ENCODE measurements around the gene ZNF362. TPM values are rescaled to one million over a fixed set of nuclear protein-coding genes. Genes with fewer than 3 reads are reported as not detected.

The ZNF362 gene
- total RNA-seq, 4 donors from 2014 or later = 3.6 to 18.9 (median 13.7) TPM

DNA sequence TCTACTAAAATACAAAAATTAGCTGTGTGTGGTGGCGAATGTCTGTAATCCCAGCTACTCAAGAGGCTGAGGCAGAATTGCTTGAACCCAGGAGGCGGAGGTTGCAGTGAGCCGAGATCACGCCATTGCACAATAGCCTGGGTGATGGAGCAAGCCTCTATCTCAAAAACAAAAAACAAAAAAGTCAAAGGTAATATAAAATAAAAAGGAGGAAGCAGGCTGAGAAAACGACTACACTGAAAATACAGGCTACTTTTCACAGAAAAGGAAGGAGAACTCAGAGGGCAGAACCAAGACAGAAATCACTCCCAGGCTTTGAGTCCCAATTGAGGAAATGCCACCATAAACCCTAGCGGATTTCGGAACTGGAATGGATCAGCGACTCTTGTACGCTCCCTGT, 70.5 kb downstream of the ZNF362 start:
- H3K4me1 ChIP-seq = peaks cover 0 to 58% (median 21%) of the 10 kb centered on the region in 3 donors
- no peak overlapping the region for H3K4me3 ChIP-seq
- no peaks in the 10 kb centered on the region for H3K27me3 ChIP-seq
- 76% methylated on average over 9 of the region's 9 CpGs for WGBS, 2 donors
- intact Hi-C loops (cut with DNase I) = no loop called here
- TF ChIP-seq, protein P1, sequence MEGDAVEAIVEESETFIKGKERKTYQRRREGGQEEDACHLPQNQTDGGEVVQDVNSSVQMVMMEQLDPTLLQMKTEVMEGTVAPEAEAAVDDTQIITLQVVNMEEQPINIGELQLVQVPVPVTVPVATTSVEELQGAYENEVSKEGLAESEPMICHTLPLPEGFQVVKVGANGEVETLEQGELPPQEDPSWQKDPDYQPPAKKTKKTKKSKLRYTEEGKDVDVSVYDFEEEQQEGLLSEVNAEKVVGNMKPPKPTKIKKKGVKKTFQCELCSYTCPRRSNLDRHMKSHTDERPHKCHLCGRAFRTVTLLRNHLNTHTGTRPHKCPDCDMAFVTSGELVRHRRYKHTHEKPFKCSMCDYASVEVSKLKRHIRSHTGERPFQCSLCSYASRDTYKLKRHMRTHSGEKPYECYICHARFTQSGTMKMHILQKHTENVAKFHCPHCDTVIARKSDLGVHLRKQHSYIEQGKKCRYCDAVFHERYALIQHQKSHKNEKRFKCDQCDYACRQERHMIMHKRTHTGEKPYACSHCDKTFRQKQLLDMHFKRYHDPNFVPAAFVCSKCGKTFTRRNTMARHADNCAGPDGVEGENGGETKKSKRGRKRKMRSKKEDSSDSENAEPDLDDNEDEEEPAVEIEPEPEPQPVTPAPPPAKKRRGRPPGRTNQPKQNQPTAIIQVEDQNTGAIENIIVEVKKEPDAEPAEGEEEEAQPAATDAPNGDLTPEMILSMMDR (IDR thresholded peaks at IDR 0.05) = no peak
- no peak for TF ChIP-seq POLR2A (IDR thresholded peaks at IDR 0.05)
- peak overlapping the region in 2 of 4 donors; percentile 16 to 40 for H3K27ac ChIP-seq
- DNase-seq = no peak
- H3K36me3 ChIP-seq = peaks cover 69 to 100% (median 82%) of the 10 kb centered on the region in 3 donors
- H3K9me3 ChIP-seq = no peaks in the 10 kb centered on the region

DNA sequence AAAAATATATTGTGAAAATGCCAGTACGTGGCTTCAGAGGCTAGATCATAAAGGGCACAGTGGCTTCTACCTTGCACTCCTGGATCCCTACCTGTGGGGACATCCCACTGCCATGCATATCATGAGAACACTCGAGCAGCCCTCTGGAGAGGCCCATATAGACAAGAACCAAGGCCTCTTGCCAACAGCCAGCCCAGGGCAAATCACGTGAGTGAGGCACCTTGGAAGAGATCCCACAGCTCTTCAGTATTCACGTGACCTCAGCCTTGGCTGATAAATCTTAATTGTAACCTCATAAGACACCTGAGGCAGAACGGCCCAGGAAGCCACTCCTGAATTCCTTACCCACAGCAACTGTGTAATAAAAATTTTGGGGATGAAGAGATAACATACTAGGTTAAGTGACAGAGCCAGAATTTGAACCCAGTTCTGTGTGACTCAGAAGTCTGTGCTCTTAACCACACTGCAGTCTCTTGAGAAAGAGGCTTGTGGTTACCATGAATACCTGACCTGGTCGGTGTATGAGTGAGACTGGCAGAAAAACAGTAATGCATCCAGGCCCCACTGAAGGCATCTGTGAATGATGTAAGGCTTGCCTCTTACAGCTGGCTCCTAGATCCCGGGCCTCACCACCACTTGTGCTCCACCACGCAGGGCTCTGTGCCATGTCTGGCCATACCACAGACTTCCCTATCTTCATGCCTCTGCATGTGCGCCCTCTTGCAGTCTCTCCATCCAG, 71.5 kb downstream of the ZNF362 start:
- H3K4me1 ChIP-seq = peaks cover 0 to 68% (median 30%) of the 10 kb centered on the region in 3 donors
- peaks cover 73 to 100% (median 83%) of the 10 kb centered on the region in 3 donors for H3K36me3 ChIP-seq
- peak overlapping the region in 3 of 4 donors; percentile 0 to 71 (median 16) for H3K27ac ChIP-seq
- H3K4me3 ChIP-seq = no peak overlapping the region
- H3K27me3 ChIP-seq = no peaks in the 10 kb centered on the region
- DNase-seq = no peak
- no peaks in the 10 kb centered on the region for H3K9me3 ChIP-seq
- TF ChIP-seq, protein P1 (IDR thresholded peaks at IDR 0.05) = no peak
- no peak for TF ChIP-seq POLR2A (IDR thresholded peaks at IDR 0.05)
- intact Hi-C loops (cut with DNase I) = no loop called here
- WGBS, 2 donors = 29 to 30% methylated on average over 9 of the region's 9 CpGs

- H3K27ac ChIP-seq = peak overlapping the region in 3 of 4 donors; percentile 8 to 48 (median 16)
- H3K9me3 ChIP-seq = no peaks in the 10 kb centered on the region
- H3K4me3 ChIP-seq = no peak overlapping the region
- TF ChIP-seq, protein P1 (IDR thresholded peaks at IDR 0.05) = no peak
- no peak for TF ChIP-seq POLR2A (IDR thresholded peaks at IDR 0.05)
- H3K36me3 ChIP-seq = peaks cover 66 to 100% (median 73%) of the 10 kb centered on the region in 3 donors
- no peak for DNase-seq
- H3K27me3 ChIP-seq = no peaks in the 10 kb centered on the region
- WGBS, 2 donors = 83 to 91% methylated on average over 2 to 7 of the region's 12 CpGs
- intact Hi-C loops (cut with DNase I) = no loop called here
- peaks cover 4 to 79% (median 40%) of the 10 kb centered on the region in 3 donors for H3K4me1 ChIP-seq
Measured at GRCh38 chr1:33328817-33329216, 72.5 kb downstream of the ZNF362 start.

- H3K9me3 ChIP-seq = no peaks in the 10 kb centered on the region
- peak overlapping the region in 2 of 4 donors; percentile 16 to 40 for H3K27ac ChIP-seq
- intact Hi-C loops (cut with DNase I) = no loop called here
- DNase-seq = no peak
- H3K27me3 ChIP-seq = no peaks in the 10 kb centered on the region
- TF ChIP-seq, protein P1 (IDR thresholded peaks at IDR 0.05) = no peak
- no peak for TF ChIP-seq POLR2A (IDR thresholded peaks at IDR 0.05)
- H3K36me3 ChIP-seq = peaks cover 56 to 95% (median 64%) of the 10 kb centered on the region in 3 donors
- WGBS, 2 donors = 83 to 87% methylated on average over 12 to 16 of the region's 19 CpGs
- H3K4me3 ChIP-seq = no peak overlapping the region
- peaks cover 12 to 88% (median 48%) of the 10 kb centered on the region in 3 donors for H3K4me1 ChIP-seq
Measured at GRCh38 chr1:33329600-33330305, 73.5 kb downstream of the ZNF362 start.
